Sigmoid colon (tissue), 4 donors: Measurements from ENCODE around the gene TTC38.

ENCODE experiments used
- POLR2A ChIP-seq, 2 donors: fragments of 450-650 bp; IDR thresholded peaks; one replicate each; pipeline ENCODE4 v1.6.1; 2016; ENCODE audit warnings: antibody characterized with exemption in 2 of 2, mild to moderate bottlenecking in 2 of 2, moderate library complexity in 2 of 2
- POLR2AphosphoS5 ChIP-seq, 4 donors: sonication (generic); formaldehyde crosslinking; IDR thresholded peaks; one replicate each; pipeline ENCODE4 v1.6.1; 2017; ENCODE audit warnings: antibody characterized with exemption in 4 of 4
- TF ChIP-seq, protein P1 (sequence below), 4 experiments: fragments of 450-650 bp in 3 of 4; fragments of 200-600 bp in 1 of 4; IDR thresholded peaks; one replicate each; pipeline ENCODE4 v1.5.1; 2016 to 2019; ENCODE audit warnings: antibody characterized with exemption in 4 of 4, mild to moderate bottlenecking in 3 of 4, moderate library complexity in 2 of 4

GRCh38 chr22:46251266-46251665 lies 16.5 kb upstream of the TTC38 start:
- TF ChIP-seq, protein P1, sequence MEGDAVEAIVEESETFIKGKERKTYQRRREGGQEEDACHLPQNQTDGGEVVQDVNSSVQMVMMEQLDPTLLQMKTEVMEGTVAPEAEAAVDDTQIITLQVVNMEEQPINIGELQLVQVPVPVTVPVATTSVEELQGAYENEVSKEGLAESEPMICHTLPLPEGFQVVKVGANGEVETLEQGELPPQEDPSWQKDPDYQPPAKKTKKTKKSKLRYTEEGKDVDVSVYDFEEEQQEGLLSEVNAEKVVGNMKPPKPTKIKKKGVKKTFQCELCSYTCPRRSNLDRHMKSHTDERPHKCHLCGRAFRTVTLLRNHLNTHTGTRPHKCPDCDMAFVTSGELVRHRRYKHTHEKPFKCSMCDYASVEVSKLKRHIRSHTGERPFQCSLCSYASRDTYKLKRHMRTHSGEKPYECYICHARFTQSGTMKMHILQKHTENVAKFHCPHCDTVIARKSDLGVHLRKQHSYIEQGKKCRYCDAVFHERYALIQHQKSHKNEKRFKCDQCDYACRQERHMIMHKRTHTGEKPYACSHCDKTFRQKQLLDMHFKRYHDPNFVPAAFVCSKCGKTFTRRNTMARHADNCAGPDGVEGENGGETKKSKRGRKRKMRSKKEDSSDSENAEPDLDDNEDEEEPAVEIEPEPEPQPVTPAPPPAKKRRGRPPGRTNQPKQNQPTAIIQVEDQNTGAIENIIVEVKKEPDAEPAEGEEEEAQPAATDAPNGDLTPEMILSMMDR (IDR thresholded peaks at IDR 0.05), result no peak
- no peak for TF ChIP-seq POLR2A (IDR thresholded peaks at IDR 0.05)
- TF ChIP-seq POLR2AphosphoS5 (IDR thresholded peaks at IDR 0.05), result no peak
